ENCODE data around the gene FBLN1. TPM values are rescaled to one million over a fixed set of nuclear protein-coding genes. Genes with fewer than 3 reads are reported as not detected.

The FBLN1 gene
- total and polyA plus RNA-seq, 2 donors (not counting 3 experiments of a cell fraction or from before 2014, with no cell fraction given), result 1.2 to 4.0 TPM

DNA sequence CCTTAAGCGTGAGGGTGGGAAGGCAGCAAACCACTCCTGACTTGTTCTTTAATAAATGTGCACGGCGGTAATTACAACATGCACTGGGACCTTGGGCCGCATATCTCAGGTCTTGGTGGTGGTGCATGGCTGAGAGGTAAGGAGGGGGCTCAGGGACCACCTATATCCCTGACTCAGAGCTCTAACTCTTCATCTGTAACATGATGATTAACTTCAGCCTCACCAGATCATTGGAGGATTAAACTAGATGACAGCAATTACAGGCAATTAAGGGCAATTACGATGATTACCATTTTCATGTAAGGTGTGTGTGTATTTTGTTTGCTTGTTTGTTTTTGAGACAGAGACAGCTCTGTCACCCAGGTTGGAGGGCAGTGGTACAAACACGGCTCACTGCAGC, 45.0 kb downstream of the FBLN1 start:
- no peaks in the 10 kb centered on the region for H3K79me2 ChIP-seq (ENCODE audit: control insufficient read depth, insufficient read depth, low read length)
- POLR2A ChIA-PET, result no interaction called here
- FAIRE-seq, result no peak
- no peak overlapping the region for H3K4me3 ChIP-seq (replicated peaks in 1 of 3; ENCODE audit: insufficient read depth in 1 of 3, low read depth in 1 of 3, low read length in 3 of 3)
- H3K36me3 ChIP-seq (ENCODE audit: control insufficient read depth in 2 of 2, extremely low read depth in 1 of 2, insufficient read depth in 2 of 2, low read length in 2 of 2), result no peaks in the 10 kb centered on the region
- H4K20me1 ChIP-seq (replicated peaks; ENCODE audit: control insufficient read depth, extremely low read depth, insufficient read depth, low read length), result no peaks in the 10 kb centered on the region
- no TSS peak for BruUV-seq (replicated peaks)
- H3K27ac ChIP-seq (ENCODE audit: insufficient read depth, low read depth, low read length), result no peak overlapping the region
- CTCF ChIA-PET, result no interaction called here
- no peak for DNase-seq (ENCODE audit: low read depth, low spot score)
- no peak overlapping the region for H3K4me2 ChIP-seq (ENCODE audit: insufficient read depth, low read length)
- H3K27me3 ChIP-seq (ENCODE audit: control insufficient read depth in 2 of 2, insufficient read depth in 2 of 2, low read length in 2 of 2), result no peaks in the 10 kb centered on the region
- H3K9me3 ChIP-seq (replicated peaks; ENCODE audit: control insufficient read depth, insufficient read depth, low read length), result no peaks in the 10 kb centered on the region
- no peaks in the 10 kb centered on the region for H3K9me1 ChIP-seq (replicated peaks; ENCODE audit: control insufficient read depth, extremely low read depth, insufficient read depth, low read length)
- no peak for TF ChIP-seq FOS (IDR thresholded peaks at IDR 0.05; ENCODE audit: borderline replicate concordance, insufficient read depth, low read length)
- TF ChIP-seq, protein P1, sequence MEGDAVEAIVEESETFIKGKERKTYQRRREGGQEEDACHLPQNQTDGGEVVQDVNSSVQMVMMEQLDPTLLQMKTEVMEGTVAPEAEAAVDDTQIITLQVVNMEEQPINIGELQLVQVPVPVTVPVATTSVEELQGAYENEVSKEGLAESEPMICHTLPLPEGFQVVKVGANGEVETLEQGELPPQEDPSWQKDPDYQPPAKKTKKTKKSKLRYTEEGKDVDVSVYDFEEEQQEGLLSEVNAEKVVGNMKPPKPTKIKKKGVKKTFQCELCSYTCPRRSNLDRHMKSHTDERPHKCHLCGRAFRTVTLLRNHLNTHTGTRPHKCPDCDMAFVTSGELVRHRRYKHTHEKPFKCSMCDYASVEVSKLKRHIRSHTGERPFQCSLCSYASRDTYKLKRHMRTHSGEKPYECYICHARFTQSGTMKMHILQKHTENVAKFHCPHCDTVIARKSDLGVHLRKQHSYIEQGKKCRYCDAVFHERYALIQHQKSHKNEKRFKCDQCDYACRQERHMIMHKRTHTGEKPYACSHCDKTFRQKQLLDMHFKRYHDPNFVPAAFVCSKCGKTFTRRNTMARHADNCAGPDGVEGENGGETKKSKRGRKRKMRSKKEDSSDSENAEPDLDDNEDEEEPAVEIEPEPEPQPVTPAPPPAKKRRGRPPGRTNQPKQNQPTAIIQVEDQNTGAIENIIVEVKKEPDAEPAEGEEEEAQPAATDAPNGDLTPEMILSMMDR (IDR thresholded peaks at IDR 0.05; ENCODE audit: extremely low read depth in 1 of 2, insufficient read depth in 1 of 2, low read depth in 1 of 2, low read length in 2 of 2), result no peak
- TF ChIP-seq JUN (IDR thresholded peaks at IDR 0.05; ENCODE audit: borderline replicate concordance, insufficient read depth, insufficient read length, low read depth), result no peak
- TF ChIP-seq, protein P2, sequence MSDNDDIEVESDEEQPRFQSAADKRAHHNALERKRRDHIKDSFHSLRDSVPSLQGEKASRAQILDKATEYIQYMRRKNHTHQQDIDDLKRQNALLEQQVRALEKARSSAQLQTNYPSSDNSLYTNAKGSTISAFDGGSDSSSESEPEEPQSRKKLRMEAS (IDR thresholded peaks at IDR 0.05; ENCODE audit: insufficient read depth, insufficient read length), result no peak
- no peak for TF ChIP-seq EZH2 (IDR thresholded peaks at IDR 0.05; ENCODE audit: borderline replicate concordance, low read depth, low read length, severe bottlenecking)
- TF ChIP-seq POLR2A (IDR thresholded peaks at IDR 0.05; ENCODE audit: low read depth, low read length), result no peak
- no peak for TF ChIP-seq GATA2 (IDR thresholded peaks at IDR 0.05; ENCODE audit: insufficient read depth, insufficient read length, low read depth, low read length)
- no peak for TF ChIP-seq MYC (IDR thresholded peaks at IDR 0.05; ENCODE audit: low read depth, low read length)
- no peak for TF ChIP-seq POLR2AphosphoS5 (IDR thresholded peaks at IDR 0.05; ENCODE audit: insufficient read depth, low read depth, low read length)
- H3K9ac ChIP-seq (replicated peaks; ENCODE audit: extremely low read depth, insufficient read depth, low read length), result no peak overlapping the region
- dilution Hi-C loops (cut with MboI; ENCODE audit: extremely low pct_ligation_motif_present, low sequenced_read_pairs), result no loop called here
- intact Hi-C loops (cut with micrococcal nuclease), result no loop called here
- H2AFZ ChIP-seq (ENCODE audit: low read depth, low read length), result no peak overlapping the region
- no peaks in the 10 kb centered on the region for H3K4me1 ChIP-seq (ENCODE audit: control insufficient read depth, extremely low read depth, insufficient read depth, low read length)

Measured in endothelial cell of umbilical vein (primary cell).